PC-3 (cell line): ENCODE measurements around the gene TOMM7. TPM values are rescaled to one million over a fixed set of nuclear protein-coding genes. Genes with fewer than 3 reads are reported as not detected.

Source experiments
- ATAC-seq: fragments of 200-7000 bp; cut with Tn5 transposase; 2 replicates; pipeline ENCODE4 v1.9.1; 2020; ENCODE audit warnings: mild to moderate bottlenecking, moderate library complexity
- BruUV-seq: library from RNA; stranded (reverse); fragments of 400-500 nt; replicated peaks from 2 replicates; lab custom pipeline; 2021; lab: Mats Ljungman, UMichigan
- CTCF ChIA-PET: fragments of 300-600 bp; sonication (Branson Sonifier 250); formaldehyde crosslinking; loops from one replicate; lab custom pipeline; 2022; ENCODE audit warnings: antibody characterized with exemption; lab: Charles Lee
- POLR2A ChIA-PET: fragments of 300-600 bp; sonication (Branson Sonifier 250); formaldehyde crosslinking; loops from one replicate; lab custom pipeline; 2022; ENCODE audit warnings: antibody characterized with exemption; ENCODE audit not compliant: unreplicated experiment; lab: Charles Lee
- DNase-seq: peaks from one replicate; pipeline ENCODE4 v3.0.0-alpha.2; 2015
- H2AFZ ChIP-seq: fragments of 300-600 bp; sonication (generic); 2 replicates; pipeline ENCODE4 v1.6.0; 2016; ENCODE audit warnings: antibody characterized with exemption, low read length
- H3F3A ChIP-seq: fragments of 300-600 bp; sonication (generic); one replicate; pipeline ENCODE4 v1.6.0; 2017; ENCODE audit warnings: antibody characterized with exemption, low read length, control low read depth, mild to moderate bottlenecking; ENCODE audit not compliant: unreplicated experiment
- H3K27ac ChIP-seq: fragments of 300-600 bp; sonication (generic); 2 replicates; pipeline ENCODE4 v1.5.1; 2016; ENCODE audit warnings: mild to moderate bottlenecking, low read length
- H3K27me3 ChIP-seq: fragments of 300-600 bp; sonication (generic); 2 replicates; pipeline ENCODE4 v1.6.1; 2016; ENCODE audit warnings: low read length, mixed read lengths
- H3K36me3 ChIP-seq: fragments of 300-600 bp; sonication (generic); 2 replicates; pipeline ENCODE4 v1.6.1; 2016; ENCODE audit warnings: low read depth, mixed run types, low read length, mixed read lengths
- H3K4me1 ChIP-seq: fragments of 300-600 bp; sonication (generic); 2 replicates; pipeline ENCODE4 v1.5.1; 2016; ENCODE audit warnings: low read length; ENCODE audit not compliant: insufficient read depth
- H3K4me2 ChIP-seq: fragments of 300-600 bp; sonication (generic); 2 replicates; pipeline ENCODE4 v1.6.0; 2016; ENCODE audit warnings: low read length
- H3K4me3 ChIP-seq: fragments of 300-600 bp; sonication (generic); 2 replicates; pipeline ENCODE4 v1.5.1; 2016; ENCODE audit warnings: mild to moderate bottlenecking, low read length, mixed read lengths
- H3K79me2 ChIP-seq: fragments of 300-600 bp; sonication (generic); 2 replicates; pipeline ENCODE4 v1.6.1; 2017; ENCODE audit warnings: low read length, mixed read lengths
- H3K9ac ChIP-seq: fragments of 300-600 bp; sonication (generic); 2 replicates; pipeline ENCODE4 v1.6.0; 2016; ENCODE audit warnings: mild to moderate bottlenecking, low read length
- H3K9me2 ChIP-seq: fragments of 300-600 bp; sonication (generic); replicated peaks from 2 replicates; pipeline ENCODE4 v1.6.1; 2016; ENCODE audit warnings: mixed run types, low read length, mixed read lengths
- H3K9me3 ChIP-seq: fragments of 300-600 bp; sonication (generic); 2 replicates; pipeline ENCODE4 v1.6.1; 2016; ENCODE audit warnings: low read length, mixed read lengths
- H4K20me1 ChIP-seq: fragments of 300-600 bp; sonication (generic); 2 replicates; pipeline ENCODE4 v1.6.1; 2016; ENCODE audit warnings: low read length, mixed read lengths
- CTCF ChIP-seq: fragments of 300-600 bp; sonication (generic); conservative IDR thresholded peaks from 2 replicates; pipeline ENCODE4 v1.5.1; 2017; ENCODE audit warnings: antibody characterized with exemption, low read depth, mild to moderate bottlenecking, low read length
- EZH2 ChIP-seq: fragments of 300-600 bp; sonication (generic); IDR thresholded peaks from one replicate; pipeline ENCODE4 v1.6.1; 2017; ENCODE audit warnings: antibody characterized with exemption, mild to moderate bottlenecking, low read length; ENCODE audit not compliant: unreplicated experiment
- EZH2phosphoT487 ChIP-seq: fragments of 300-600 bp; sonication (generic); IDR thresholded peaks from 2 replicates; pipeline ENCODE4 v1.6.1; 2018; ENCODE audit warnings: mild to moderate bottlenecking, antibody characterized with exemption, low read length, borderline replicate concordance
- intact Hi-C: fragments of 100-400 bp; cut with micrococcal nuclease; formaldehyde crosslinking; loops from 2 replicates; pipeline ENCODE4 v1.9.0; 2023
- total RNA-seq: library from RNA; depleted of rRNA; stranded (reverse); fragments of >200 nt; gene quantifications from 2 replicates; pipeline ENCODE4 v1.2.3, GENCODE V29; 2014; rRNA removed

The TOMM7 gene
- total RNA-seq, 1 experiment from 2014 or later: 151 TPM

GRCh38 chr7:22771194-22771871, 51.3 kb downstream of the TOMM7 start:
- H3K27me3 ChIP-seq: no peaks in the 10 kb centered on the region
- intact Hi-C loops: no loop called here
- TF ChIP-seq CTCF (no peak), EZH2phosphoT487 (no peak), EZH2 (no peak)
- no TSS peak for BruUV-seq
- no peaks in the 10 kb centered on the region for H4K20me1 ChIP-seq
- ChIA-PET CTCF (no interaction called here), POLR2A (no interaction called here)
- H3K9me2 ChIP-seq: no peaks in the 10 kb centered on the region
- H3K4me3 ChIP-seq: no peak overlapping the region
- H3K79me2 ChIP-seq: no peaks in the 10 kb centered on the region
- ATAC-seq (no peak), DNase-seq (no peak)
- no peaks in the 10 kb centered on the region for H3F3A ChIP-seq
- H3K9ac ChIP-seq: no peak overlapping the region
- H2AFZ ChIP-seq: no peak overlapping the region
- H3K9me3 ChIP-seq: no peaks in the 10 kb centered on the region
- H3K27ac ChIP-seq: no peak overlapping the region
- H3K4me2 ChIP-seq: no peak overlapping the region
- no peaks in the 10 kb centered on the region for H3K4me1 ChIP-seq
- no peaks in the 10 kb centered on the region for H3K36me3 ChIP-seq

- Histone ChIP-seq H3K9me2 (no peaks in the 10 kb centered on the region), H3K4me3 (no peak overlapping the region), H3K27ac (no peak overlapping the region), H4K20me1 (no peaks in the 10 kb centered on the region), H3K27me3 (no peaks in the 10 kb centered on the region), H3F3A (no peaks in the 10 kb centered on the region), H3K79me2 (no peaks in the 10 kb centered on the region), H3K36me3 (no peaks in the 10 kb centered on the region), H3K9me3 (no peaks in the 10 kb centered on the region), H2AFZ (no peak overlapping the region), H3K4me1 (no peaks in the 10 kb centered on the region), H3K9ac (no peak overlapping the region), H3K4me2 (no peak overlapping the region)
- intact Hi-C loops: no loop called here
- no peak for DNase-seq
- ChIA-PET POLR2A (no interaction called here), CTCF (interaction anchor here (0.6 kb wide), 1 partner anchor 289 kb away, joined by 3 read pairs; no protein-coding TSS in a partner anchor)
- ATAC-seq: no peak
- no TSS peak for BruUV-seq
- TF ChIP-seq EZH2 (no peak), EZH2phosphoT487 (no peak), CTCF (no peak)
Observed at GRCh38 chr7:22765609-22766008, 57.0 kb downstream of the TOMM7 start.

Other genes starting within 250 kb of the TOMM7 start
- gene IL6, start 95.6 kb downstream of the TOMM7 start, total RNA-seq: 110 and 113 TPM in 2 replicates
- gene HYCC1, start 191.3 kb upstream of the TOMM7 start, total RNA-seq: 15.0 and 15.5 TPM in 2 replicates